Aorta (tissue), 5 donors: ENCODE measurements around the gene ADCY6. TPM values are rescaled to one million over a fixed set of nuclear protein-coding genes. Genes with fewer than 3 reads are reported as not detected.

ENCODE experiments used
- ATAC-seq: fragments of 200-7000 bp; cut with Tn5 transposase; one replicate; pipeline ENCODE4 v1.9.1; 2022; ENCODE audit warnings: moderate library complexity; ENCODE audit not compliant: low FRiP score
- DNase-seq, 2 donors: peaks; one replicate each; pipeline ENCODE4 v3.0.0-alpha.2; 2020
- H3K27ac ChIP-seq, 2 donors: one replicate each; pipeline ENCODE4 v1.5.1; 2013; ENCODE audit warnings: low read length in 2 of 2, mild to moderate bottlenecking in 2 of 2, moderate library complexity in 2 of 2, control low read depth in 1 of 2, inconsistent platforms in 1 of 2, low read depth in 1 of 2
- H3K27me3 ChIP-seq, 2 donors: one replicate each; pipeline ENCODE4 v1.6.1; 2013; ENCODE audit warnings: control low read depth in 1 of 2, low read length in 1 of 2, mild to moderate bottlenecking in 1 of 2, moderate library complexity in 1 of 2; ENCODE audit not compliant: insufficient read depth in 2 of 2, control insufficient read depth in 1 of 2
- H3K36me3 ChIP-seq, 2 donors: one replicate each; pipeline ENCODE4 v1.6.1; 2013; ENCODE audit warnings: control low read depth in 1 of 2, low read length in 1 of 2, mild to moderate bottlenecking in 1 of 2; ENCODE audit not compliant: insufficient read depth in 2 of 2, control insufficient read depth in 1 of 2
- H3K4me1 ChIP-seq, 2 donors: one replicate each; pipeline ENCODE4 v1.6.1; 2013; ENCODE audit warnings: low read length in 2 of 2, control low read depth in 1 of 2, mild to moderate bottlenecking in 1 of 2, moderate library complexity in 1 of 2; ENCODE audit not compliant: insufficient read depth in 2 of 2, control insufficient read depth in 1 of 2
- H3K4me3 ChIP-seq, 2 donors: one replicate each; pipeline ENCODE4 v1.5.1; 2013; ENCODE audit warnings: low read length in 2 of 2, control low read depth in 1 of 2, mild to moderate bottlenecking in 1 of 2
- H3K9me3 ChIP-seq: one replicate; pipeline ENCODE4 v1.6.1; 2013; ENCODE audit warnings: mild to moderate bottlenecking, low read length; ENCODE audit not compliant: control insufficient read depth
- WGBS, 2 donors: extraction: QIAGEN DNeasy Blood & Tissue Kit; methylation state at CpG; one replicate each; pipeline ENCODE4 v1.1.7; 2013; 5-methylcytosine and 5-hydroxymethylcytosine counted together
- intact Hi-C, 2 donors: fragments of 100-400 bp; cut with DNase I; formaldehyde crosslinking; loops; one replicate each; pipeline versions ENCODE4 v1.14.2 to v1.15.0; 2022
- polyA plus RNA-seq, 2 donors: library from polyadenylated mRNA; stranded (reverse); fragments of 200-250 nt; gene quantifications; one replicate each; pipeline ENCODE4 v1.2.3, GENCODE V29; 2013
- total RNA-seq, 2 donors: library from RNA; stranded (reverse); fragmentation: NEBNext Ultra II Directional; extraction: Animal tissue kit (Norgen Biotek cat#: 25700); gene quantifications; one replicate each; pipeline ENCODE4 v1.2.1, GENCODE V29; 2021
- donor health status: healthy with polysubstance abuse.
- donor health status: Bipolar disorder and iron deficiency.
- donor health status: DM: no; HTN: no; CAD: no.
- donor health status: DM: no; HTN: no; CAD: no.
- donor health status: DM: yes; HTN: yes; CAD: no.

The ADCY6 gene
- total and polyA plus RNA-seq, 4 donors, result 12.9 to 89.7 (median 76.3) TPM

- Histone ChIP-seq H3K4me1 (no peaks in the 10 kb centered on the region), H3K27me3 (no peaks in the 10 kb centered on the region), H3K27ac (no peak overlapping the region), H3K4me3 (peak overlapping the region; percentile 93 to 98), H3K9me3 (no peaks in the 10 kb centered on the region), H3K36me3 (no peaks in the 10 kb centered on the region)
- DNase-seq (no peak), ATAC-seq (no peak)
- WGBS, 2 donors, result 11 to 14% methylated on average over 4 of the region's 4 CpGs
- intact Hi-C loops, result no loop called here
Measured at GRCh38 chr12:48789858-48790326, 1.0 kb upstream of the ADCY6 start.

GRCh38 chr12:48788524-48788853 is 400 bp downstream of the ADCY6 start:
- DNase-seq (no peak), ATAC-seq (peak; percentile 19)
- H3K36me3 ChIP-seq, result no peaks in the 10 kb centered on the region
- no peaks in the 10 kb centered on the region for H3K9me3 ChIP-seq
- 0% methylated on average over 21 to 25 of the region's 25 CpGs for WGBS, 2 donors
- H3K4me3 ChIP-seq, result peak overlapping the region; percentile 93 to 98
- peak overlapping the region; percentile 88 to 92 for H3K27ac ChIP-seq
- H3K27me3 ChIP-seq, result no peaks in the 10 kb centered on the region
- H3K4me1 ChIP-seq, result no peaks in the 10 kb centered on the region
- intact Hi-C loops, result no loop called here

GRCh38 chr12:48787791-48788523 is 932 bp downstream of the ADCY6 start:
- H3K9me3 ChIP-seq, result no peaks in the 10 kb centered on the region
- no peaks in the 10 kb centered on the region for H3K4me1 ChIP-seq

GRCh38 chr12:48786591-48787544 is 2.0 kb downstream of the ADCY6 start:
- intact Hi-C loops, result no loop called here
- H3K36me3 ChIP-seq, result peaks cover 0 to 4% of the 10 kb centered on the region in 2 donors
- no peak overlapping the region for H3K4me3 ChIP-seq
- ATAC-seq (peak; percentile 5), DNase-seq (peak in 1 of 2 donors; percentile 66)
- peak overlapping the region; percentile 88 to 92 for H3K27ac ChIP-seq
- H3K4me1 ChIP-seq, result peaks cover 0 to under 1% of the 10 kb centered on the region in 2 donors
- H3K27me3 ChIP-seq, result no peaks in the 10 kb centered on the region
- 11 to 13% methylated on average over 7 of the region's 7 CpGs for WGBS, 2 donors
- H3K9me3 ChIP-seq, result no peaks in the 10 kb centered on the region

More at GRCh38 chr12:48787791-48788523, 932 bp downstream of the ADCY6 start:
- ATAC-seq, result peak; percentile 58
- DNase-seq, result no peak
- H3K27ac ChIP-seq, result peak overlapping the region; percentile 88 to 92
- H3K4me3 ChIP-seq, result peak overlapping the region; percentile 93 to 98
- intact Hi-C loops, result no loop called here
- no peaks in the 10 kb centered on the region for H3K27me3 ChIP-seq
- no peaks in the 10 kb centered on the region for H3K36me3 ChIP-seq
- 1 to 4% methylated on average over 11 of the region's 11 CpGs for WGBS, 2 donors

- intact Hi-C loops, result no loop called here
- Histone ChIP-seq H3K4me3 (no peak overlapping the region), H3K27me3 (no peaks in the 10 kb centered on the region), H3K4me1 (peaks cover 0 to 3% of the 10 kb centered on the region in 2 donors), H3K36me3 (peaks cover 0 to 4% of the 10 kb centered on the region in 2 donors), H3K9me3 (no peaks in the 10 kb centered on the region), H3K27ac (no peak overlapping the region)
- WGBS, 2 donors, result 87 to 93% methylated on average over 4 of the region's 4 CpGs
- ATAC-seq (no peak), DNase-seq (no peak)
Measured at GRCh38 chr12:48783432-48783831, 5.5 kb downstream of the ADCY6 start.

- intact Hi-C loops, result no loop called here
- ATAC-seq, result no peak
- H3K27ac ChIP-seq, result no peak overlapping the region
- H3K4me3 ChIP-seq, result no peak overlapping the region
- H3K9me3 ChIP-seq, result no peaks in the 10 kb centered on the region
- DNase-seq, result no peak
- H3K4me1 ChIP-seq, result peaks cover 0 to 3% of the 10 kb centered on the region in 2 donors
- no peaks in the 10 kb centered on the region for H3K27me3 ChIP-seq
- 82 to 87% methylated on average over 63 of the region's 63 CpGs for WGBS, 2 donors
- H3K36me3 ChIP-seq, result peaks cover 0 to 4% of the 10 kb centered on the region in 2 donors
Measured at GRCh38 chr12:48782457-48783395, 6.2 kb downstream of the ADCY6 start.

- Histone ChIP-seq H3K27me3 (no peaks in the 10 kb centered on the region), H3K4me1 (peaks cover 0 to 3% of the 10 kb centered on the region in 2 donors), H3K9me3 (no peaks in the 10 kb centered on the region), H3K27ac (peak overlapping the region in 1 of 2 donors; percentile 18), H3K36me3 (peaks cover 0 to 5% of the 10 kb centered on the region in 2 donors), H3K4me3 (no peak overlapping the region)
- intact Hi-C loops, result no loop called here
- WGBS, 2 donors, result 60 to 61% methylated on average over 7 to 9 of the region's 9 CpGs
- ATAC-seq, result no peak
- DNase-seq, result no peak
Measured at GRCh38 chr12:48781750-48782456, 7.0 kb downstream of the ADCY6 start.
